Breast epithelium (tissue), 4 donors: ENCODE measurements around the gene NOB1. TPM values are rescaled to one million over a fixed set of nuclear protein-coding genes. Genes with fewer than 3 reads are reported as not detected.

ENCODE experiments used
- DNase-seq, 2 donors: peaks; one replicate each; pipeline ENCODE4 v3.0.0-alpha.2; 2019; ENCODE audit warnings: low spot score in 2 of 2
- H3K27ac ChIP-seq, 2 donors: fragments of 200-600 bp; sonication (generic) in 1 of 2; one replicate each; pipeline ENCODE4 v1.5.1; 2016 to 2019; ENCODE audit warnings: mild to moderate bottlenecking in 1 of 2
- H3K27me3 ChIP-seq, 2 donors: fragments of 200-600 bp; sonication (generic) in 1 of 2; one replicate each; pipeline versions ENCODE4 v1.5.1 to v1.6.0; 2017 to 2019; ENCODE audit warnings: control low read depth in 1 of 2, mild to moderate bottlenecking in 1 of 2
- H3K36me3 ChIP-seq: fragments of 200-600 bp; one replicate; pipeline ENCODE4 v1.5.1; 2019
- H3K4me1 ChIP-seq, 2 donors: fragments of 200-600 bp; sonication (generic); one replicate each; pipeline ENCODE4 v1.5.1; 2016 to 2019; ENCODE audit warnings: control low read depth in 1 of 2
- H3K4me3 ChIP-seq, 3 donors: fragments of 200-600 bp; sonication (generic); 1 replicate in 2 of 3; 2 replicates in 1 of 3; pipeline ENCODE4 v1.5.1; 2016 to 2019; ENCODE audit warnings: mild to moderate bottlenecking in 3 of 3, moderate library complexity in 2 of 3
- H3K9me3 ChIP-seq, 2 donors: fragments of 200-600 bp; sonication (generic) in 1 of 2; one replicate each; pipeline ENCODE4 v1.5.1; 2016 to 2019; ENCODE audit warnings: control low read depth in 1 of 2
- CTCF ChIP-seq, 3 donors: fragments of 450-650 bp; IDR thresholded peaks; one replicate each; pipeline ENCODE4 v1.5.1; 2016 to 2017; ENCODE audit warnings: antibody characterized with exemption in 3 of 3, mild to moderate bottlenecking in 3 of 3, moderate library complexity in 3 of 3
- POLR2A ChIP-seq: fragments of 450-650 bp; IDR thresholded peaks from one replicate; pipeline ENCODE4 v1.6.1; 2016; ENCODE audit warnings: antibody characterized with exemption, mild to moderate bottlenecking, moderate library complexity
- POLR2AphosphoS5 ChIP-seq, 3 donors: sonication (generic); formaldehyde crosslinking; IDR thresholded peaks; one replicate each; pipeline ENCODE4 v1.6.1; 2017; ENCODE audit warnings: antibody characterized with exemption in 3 of 3
- intact Hi-C: fragments of 100-400 bp; cut with DNase I; formaldehyde crosslinking; loops from one replicate; pipeline ENCODE4 v1.15.1; 2023; ENCODE audit warnings: low total_unique reads
- total RNA-seq, 3 donors: library from RNA; depleted of rRNA; stranded (reverse); fragments of >200 nt; gene quantifications; one replicate each; pipeline ENCODE4 v1.1.0, GENCODE V29; 2016

The NOB1 gene
- 10 to 100 TPM; 41.6 to 45.8 (median 41.8) TPM for total RNA-seq

GRCh38 chr16:69754469-69755310 is at the start of gene NOB1:
TSS of gene NOB1 (minus strand) at chr16:69754926. CDS start at chr16:69754910, 16 bp downstream.
- intact Hi-C loops, result no loop called here

GRCh38 chr16:69804297-69804696 is 49.6 kb upstream of the NOB1 start:
- H3K4me3 ChIP-seq, result no peak overlapping the region
- intact Hi-C loops, result no loop called here
- TF ChIP-seq POLR2A (no peak), POLR2AphosphoS5 (IDR thresholded peaks at IDR 0.05) (no peak), CTCF (IDR thresholded peaks at IDR 0.05) (no peak)
- no peaks in the 10 kb centered on the region for H3K9me3 ChIP-seq
- no peaks in the 10 kb centered on the region for H3K4me1 ChIP-seq
- H3K27me3 ChIP-seq, result no peaks in the 10 kb centered on the region
- H3K36me3 ChIP-seq, result no peaks in the 10 kb centered on the region
- no peak overlapping the region for H3K27ac ChIP-seq
- no peak for DNase-seq

More at GRCh38 chr16:69754469-69755310, at the start of gene NOB1:
- no peaks in the 10 kb centered on the region for H3K9me3 ChIP-seq
- peak within 1 kb of the TSS; percentile 73 to 74 for H3K27ac ChIP-seq
- peak; percentile 94 for DNase-seq
- H3K4me3 ChIP-seq, result peak within 1 kb of the TSS; percentile 69 to 88 (median 86)
- no peaks in the 10 kb centered on the region for H3K36me3 ChIP-seq
- TF ChIP-seq POLR2A (peak; percentile 31), CTCF (IDR thresholded peaks at IDR 0.05) (peak; percentile 96 to 100 (median 99)), POLR2AphosphoS5 (IDR thresholded peaks at IDR 0.05) (peak; percentile 64 to 79 (median 75))
- H3K27me3 ChIP-seq, result no peaks in the 10 kb centered on the region
- peaks cover 0 to 11% of the 10 kb centered on the region in 2 donors for H3K4me1 ChIP-seq

GRCh38 chr16:69799611-69800031 is 44.9 kb upstream of the NOB1 start:
- H3K4me1 ChIP-seq, result no peaks in the 10 kb centered on the region
- H3K4me3 ChIP-seq, result no peak overlapping the region
- no peak overlapping the region for H3K27ac ChIP-seq
- DNase-seq, result no peak
- no peaks in the 10 kb centered on the region for H3K9me3 ChIP-seq
- H3K36me3 ChIP-seq, result no peaks in the 10 kb centered on the region
- H3K27me3 ChIP-seq, result no peaks in the 10 kb centered on the region
- intact Hi-C loops, result loop anchor here (10.0 kb wide), 1 partner anchor 65 kb away; no protein-coding TSS in a partner anchor
- TF ChIP-seq CTCF (IDR thresholded peaks at IDR 0.05), result no peak
- TF ChIP-seq POLR2AphosphoS5 (IDR thresholded peaks at IDR 0.05), result no peak
- TF ChIP-seq POLR2A, result no peak

GRCh38 chr16:69798466-69798865 is 43.7 kb upstream of the NOB1 start:
- Histone ChIP-seq H3K27ac (no peak overlapping the region), H3K9me3 (no peaks in the 10 kb centered on the region), H3K36me3 (no peaks in the 10 kb centered on the region), H3K4me1 (no peaks in the 10 kb centered on the region), H3K27me3 (no peaks in the 10 kb centered on the region), H3K4me3 (no peak overlapping the region)
- DNase-seq, result no peak
- peak in 1 of 3 donors; percentile 18 for TF ChIP-seq CTCF (IDR thresholded peaks at IDR 0.05)
- TF ChIP-seq POLR2A, result no peak
- intact Hi-C loops, result loop anchor here (10.0 kb wide), 1 partner anchor 66 kb away; no protein-coding TSS in a partner anchor
